GM12878 (cell line): ENCODE data around the gene GPC6.

Experiments used
- ATF3 ChIP-seq: IDR thresholded peaks from 2 replicates; pipeline ENCODE4 v1.6.1; 2011; ENCODE audit warnings: low read depth, mild to moderate bottlenecking, low read length, moderate library complexity, borderline replicate concordance; ENCODE audit errors: extremely low read depth
- CTCF ChIP-seq, 3 experiments: IDR thresholded peaks in 2 of 3; conservative IDR thresholded peaks in 1 of 3; 2 replicates each; pipeline ENCODE4 v1.5.1; 2011; ENCODE audit warnings: low read depth in 3 of 3, low read length in 3 of 3, mild to moderate bottlenecking in 3 of 3, control low read depth in 2 of 3, moderate library complexity in 2 of 3, inconsistent platforms in 1 of 3, mixed read lengths in 1 of 3; ENCODE audit not compliant: control insufficient read depth in 2 of 3, insufficient read depth in 1 of 3; ENCODE audit errors: extremely low read depth in 1 of 3
- EP300 ChIP-seq, 2 experiments: fragments of 150-350 bp in 1 of 2; IDR thresholded peaks; 2 replicates each; pipeline ENCODE4 v1.6.1; 2011 to 2012; ENCODE audit warnings: low read depth in 2 of 2, low read length in 2 of 2, borderline replicate concordance in 1 of 2, improper control_type of control experiment in 1 of 2, inconsistent platforms in 1 of 2; ENCODE audit not compliant: control insufficient read depth in 1 of 2
- POLR2AphosphoS2 ChIP-seq: IDR thresholded peaks from 2 replicates; pipeline ENCODE4 v1.6.1; 2011; ENCODE audit warnings: low read depth, mild to moderate bottlenecking, low read length, improper control_type of control experiment, moderate library complexity
- POLR2AphosphoS5 ChIP-seq: IDR thresholded peaks from 2 replicates; pipeline ENCODE4 v1.6.1; 2011; ENCODE audit warnings: mild to moderate bottlenecking, low read length, inconsistent platforms
- SIX5 ChIP-seq: IDR thresholded peaks from 2 replicates; pipeline ENCODE4 v1.6.1; 2011; ENCODE audit warnings: mild to moderate bottlenecking, low read depth, low read length, moderate library complexity; ENCODE audit not compliant: severe bottlenecking
- SMC3 ChIP-seq: IDR thresholded peaks from 2 replicates; pipeline ENCODE4 v1.6.1; 2011; ENCODE audit warnings: low read length, improper control_type of control experiment, borderline replicate concordance
- ZBTB4 ChIP-seq: fragments of 450-650 bp; formaldehyde crosslinking; IDR thresholded peaks from 2 replicates; pipeline ENCODE4 v1.4.0; 2022; ENCODE audit warnings: mild to moderate bottlenecking, moderate library complexity

GRCh38 chr13:94400874-94401273 lies 1174.3 kb downstream of the GPC6 start:
- no peak for TF ChIP-seq CTCF (IDR thresholded peaks at IDR 0.05 in 2 of 3, conservative IDR thresholded peaks at IDR 0.05 in 1 of 3; ENCODE audit: control insufficient read depth in 2 of 3, extremely low read depth in 1 of 3, insufficient read depth in 1 of 3, low read depth in 3 of 3, low read length in 3 of 3)
- no peak for TF ChIP-seq EP300 (IDR thresholded peaks at IDR 0.05; ENCODE audit: borderline replicate concordance in 1 of 2, control insufficient read depth in 1 of 2, low read depth in 2 of 2, low read length in 2 of 2)
- no peak for TF ChIP-seq ATF3
- no peak for TF ChIP-seq POLR2AphosphoS2
- no peak for TF ChIP-seq ZBTB4 (CRISPR knock-in tag)
- no peak for TF ChIP-seq SMC3
- TF ChIP-seq POLR2AphosphoS5 = no peak
- no peak for TF ChIP-seq SIX5
